H1 (cell line): ENCODE data around the gene GRM5. TPM values are rescaled to one million over a fixed set of nuclear protein-coding genes. Genes with fewer than 3 reads are reported as not detected.

Experiments used
- CTCF ChIA-PET: fragments of 300-600 bp; sonication (Branson Sonifier 250); formaldehyde crosslinking; loops from one replicate; lab custom pipeline; 2021; ENCODE audit not compliant: partially characterized antibody; lab: Charles Lee
- POLR2A ChIA-PET: fragments of 300-600 bp; sonication (Branson Sonifier 250); formaldehyde crosslinking; loops from one replicate; lab custom pipeline; 2021; ENCODE audit warnings: inconsistent platforms; ENCODE audit not compliant: partially characterized antibody; lab: Charles Lee
- DNase-seq, 2 experiments: peaks; one replicate each; pipeline versions ENCODE4 v3.0.0 to v3.0.0-alpha.2; 2010 to 2022; ENCODE audit warnings: low spot score in 2 of 2, low read depth in 1 of 2, mixed read lengths in 1 of 2
- FAIRE-seq: peaks from 2 replicates; lab custom pipeline; 2011; peaks lifted over from hg19 to GRCh38; lab: Jason Lieb, UNC
- H2AFZ ChIP-seq: 2 replicates; pipeline ENCODE4 v1.8.1; 2012; ENCODE audit warnings: low read length, inconsistent platforms
- H2AK5ac ChIP-seq: 2 replicates; pipeline ENCODE4 v1.6.1; 2013; ENCODE audit warnings: low read depth, low read length
- H2BK120ac ChIP-seq: replicated peaks from 2 replicates; pipeline ENCODE3; 2013; ENCODE audit warnings: low read depth, low read length, inconsistent platforms
- H2BK12ac ChIP-seq: 2 replicates; pipeline ENCODE4 v1.6.1; 2013; ENCODE audit warnings: low read depth, low read length
- H2BK15ac ChIP-seq: 2 replicates; pipeline ENCODE4 v1.6.1; 2013; ENCODE audit warnings: low read length
- H2BK20ac ChIP-seq: 2 replicates; pipeline ENCODE4 v1.6.1; 2013; ENCODE audit warnings: low read length
- H2BK5ac ChIP-seq: 2 replicates; pipeline ENCODE4 v1.6.1; 2013; ENCODE audit warnings: low read depth, low read length
- H3K14ac ChIP-seq: 2 replicates; pipeline ENCODE4 v1.6.1; 2013; ENCODE audit warnings: inconsistent platforms; ENCODE audit not compliant: insufficient read length
- H3K18ac ChIP-seq: 2 replicates; pipeline ENCODE4 v1.6.1; 2013; ENCODE audit warnings: low read length; ENCODE audit errors: extremely low read depth
- H3K23ac ChIP-seq: 2 replicates; pipeline ENCODE4 v1.6.1; 2013; ENCODE audit warnings: inconsistent platforms; ENCODE audit not compliant: insufficient read length
- H3K23me2 ChIP-seq: 2 replicates; pipeline ENCODE4 v1.6.1; 2013; ENCODE audit warnings: low read depth, low read length
- H3K27ac ChIP-seq: 2 replicates; pipeline ENCODE4 v1.6.1; 2011; ENCODE audit warnings: low read depth, low read length, inconsistent platforms
- H3K27me3 ChIP-seq, 4 experiments: replicated peaks in 1 of 4; 1 replicate in 1 of 4; 2 replicates in 3 of 4; pipeline versions ENCODE4 v1.6.1 to v1.8.1; 2011 to 2013; ENCODE audit warnings: low read length in 3 of 4, mild to moderate bottlenecking in 3 of 4, inconsistent platforms in 2 of 4, mixed read lengths in 2 of 4, moderate library complexity in 1 of 4; ENCODE audit not compliant: control insufficient read depth in 3 of 4, insufficient read depth in 3 of 4; ENCODE audit errors: extremely low read depth in 1 of 4
- H3K36me3 ChIP-seq, 4 experiments: 2 replicates each; pipeline versions ENCODE4 v1.6.1 to v1.8.1; 2011 to 2013; ENCODE audit warnings: mild to moderate bottlenecking in 4 of 4, low read length in 3 of 4, moderate library complexity in 2 of 4, control low read depth in 1 of 4, inconsistent platforms in 1 of 4; ENCODE audit not compliant: insufficient read depth in 4 of 4, control insufficient read depth in 2 of 4
- H3K4ac ChIP-seq: replicated peaks from 2 replicates; pipeline ENCODE3; 2013; ENCODE audit warnings: low read length, low read depth, mixed read lengths, inconsistent platforms; ENCODE audit not compliant: insufficient read length
- H3K4me1 ChIP-seq, 4 experiments: replicated peaks in 1 of 4; 1 replicate in 1 of 4; 2 replicates in 3 of 4; pipeline versions ENCODE4 v1.6.1 to v1.8.1; 2011 to 2013; ENCODE audit warnings: low read length in 3 of 4, inconsistent platforms in 2 of 4, mixed read lengths in 1 of 4; ENCODE audit not compliant: insufficient read depth in 4 of 4, control insufficient read depth in 3 of 4
- H3K4me2 ChIP-seq, 2 experiments: 2 replicates each; pipeline versions ENCODE4 v1.6.1 to v1.8.1; 2011 to 2013; ENCODE audit warnings: low read depth in 2 of 2, low read length in 2 of 2, control low read depth in 1 of 2, inconsistent platforms in 1 of 2, mild to moderate bottlenecking in 1 of 2; ENCODE audit not compliant: insufficient read depth in 1 of 2
- H3K4me3 ChIP-seq, 4 experiments: fragments of 200-600, 300-600 bp in 1 of 4; sonication (generic), shearing (Covaris generic), sonication (Bioruptor Twin) in 1 of 4; 2 replicates each; pipeline versions ENCODE4 v1.5.1 to v1.8.1; 2011 to 2016; ENCODE audit warnings: low read length in 4 of 4, low read depth in 3 of 4, control low read depth in 2 of 4, inconsistent platforms in 2 of 4, mild to moderate bottlenecking in 2 of 4, mixed read lengths in 1 of 4, moderate library complexity in 1 of 4; ENCODE audit not compliant: insufficient read depth in 2 of 4; ENCODE audit errors: extremely low read depth in 1 of 4
- H3K56ac ChIP-seq: replicated peaks from 2 replicates; pipeline ENCODE3; 2013; ENCODE audit warnings: low read depth, mild to moderate bottlenecking, mixed read lengths, low read length, inconsistent platforms; ENCODE audit not compliant: insufficient read length
- H3K79me1 ChIP-seq: 2 replicates; pipeline ENCODE4 v1.6.1; 2013; ENCODE audit warnings: low read depth, low read length, control low read depth
- H3K79me2 ChIP-seq, 2 experiments: 2 replicates each; pipeline versions ENCODE4 v1.6.1 to v1.8.1; 2012 to 2013; ENCODE audit warnings: low read length in 2 of 2, mild to moderate bottlenecking in 2 of 2, inconsistent platforms in 1 of 2; ENCODE audit not compliant: insufficient read depth in 2 of 2, control insufficient read depth in 1 of 2
- H3K9ac ChIP-seq, 4 experiments: replicated peaks in 1 of 4; 1 replicate in 1 of 4; 2 replicates in 3 of 4; pipeline versions ENCODE4 v1.6.1 to v1.8.1; 2011 to 2013; ENCODE audit warnings: low read depth in 3 of 4, low read length in 3 of 4, control low read depth in 2 of 4, mild to moderate bottlenecking in 2 of 4, moderate library complexity in 2 of 4, inconsistent platforms in 1 of 4; ENCODE audit errors: extremely low read depth in 1 of 4
- H3K9me3 ChIP-seq, 2 experiments: 2 replicates each; pipeline versions ENCODE4 v1.6.1 to v1.8.1; 2012 to 2013; ENCODE audit warnings: mild to moderate bottlenecking in 2 of 2, moderate library complexity in 2 of 2, control low read depth in 1 of 2, inconsistent platforms in 1 of 2, low read depth in 1 of 2, low read length in 1 of 2, mixed read lengths in 1 of 2; ENCODE audit not compliant: insufficient read depth in 2 of 2
- H4K20me1 ChIP-seq, 2 experiments: replicated peaks in 1 of 2; 2 replicates each; pipeline versions ENCODE3 to v1.8.1; 2011 to 2013; ENCODE audit warnings: inconsistent platforms in 2 of 2, low read length in 2 of 2, mild to moderate bottlenecking in 1 of 2; ENCODE audit not compliant: insufficient read depth in 2 of 2, control insufficient read depth in 1 of 2
- H4K5ac ChIP-seq: 2 replicates; pipeline ENCODE4 v1.6.1; 2013; ENCODE audit warnings: low read length, low read depth, mixed read lengths, inconsistent platforms; ENCODE audit not compliant: insufficient read length
- H4K8ac ChIP-seq: 2 replicates; pipeline ENCODE4 v1.8.0; 2013; ENCODE audit warnings: mild to moderate bottlenecking, moderate library complexity, low read length, inconsistent platforms; ENCODE audit not compliant: insufficient read depth; ENCODE audit errors: extremely low read depth
- H4K91ac ChIP-seq: replicated peaks from 2 replicates; pipeline ENCODE3; 2013; ENCODE audit warnings: low read length, mixed read lengths, inconsistent platforms; ENCODE audit not compliant: insufficient read length
- JUN ChIP-seq: IDR thresholded peaks from 2 replicates; pipeline ENCODE4 v1.6.1; 2011; ENCODE audit warnings: low read depth, mild to moderate bottlenecking, improper control_type of control experiment, low read length
- WGBS, 2 experiments: shearing (Covaris generic) in 1 of 2; methylation state at CpG; one replicate each; pipeline versions ENCODE4 v1.1.6 to v1.1.7; 2013 to 2015; ENCODE audit warnings: low lambda C conversion rate in 2 of 2, mixed read lengths in 2 of 2, inconsistent platforms in 1 of 2, low coverage in 1 of 2, missing lambda C conversion rate in 1 of 2; ENCODE audit not compliant: insufficient replicate concordance in 2 of 2, insufficient coverage in 1 of 2, insufficient read length in 1 of 2; ENCODE audit errors: extremely low coverage in 1 of 2, missing lambda C conversion rate in 1 of 2; 5-methylcytosine and 5-hydroxymethylcytosine counted together
- polyA plus RNA-seq, 7 experiments: library from polyadenylated mRNA; depleted of rRNA in 3 of 7; stranded (reverse) in 5 of 7; unstranded in 2 of 7; fragments of >200 nt in 5 of 7; fragments of 200-250 nt in 2 of 7; gene quantifications; 1 replicate in 5 of 7; 2 replicates in 1 of 7; 4 replicates in 1 of 7; pipeline versions ENCODE4 v1.2.1 to v1.2.3, GENCODE V29; 2011 to 2013; ENCODE audit warnings: missing spikeins in 2 of 7, mixed read lengths in 2 of 7
- total RNA-seq: library from RNA; stranded (reverse); fragmentation: NEBNext Ultra II Directional; extraction: Animal tissue kit (Norgen Biotek cat#: 25700); gene quantifications from 2 replicates; pipeline ENCODE4 v1.2.1, GENCODE V29; 2021

The GRM5 gene
- total and polyA plus RNA-seq, 2 of the 8 experiments (the other 6 are each of a cell fraction or from before 2014, with no cell fraction given) = 0.15 to 0.43 TPM

DNA sequence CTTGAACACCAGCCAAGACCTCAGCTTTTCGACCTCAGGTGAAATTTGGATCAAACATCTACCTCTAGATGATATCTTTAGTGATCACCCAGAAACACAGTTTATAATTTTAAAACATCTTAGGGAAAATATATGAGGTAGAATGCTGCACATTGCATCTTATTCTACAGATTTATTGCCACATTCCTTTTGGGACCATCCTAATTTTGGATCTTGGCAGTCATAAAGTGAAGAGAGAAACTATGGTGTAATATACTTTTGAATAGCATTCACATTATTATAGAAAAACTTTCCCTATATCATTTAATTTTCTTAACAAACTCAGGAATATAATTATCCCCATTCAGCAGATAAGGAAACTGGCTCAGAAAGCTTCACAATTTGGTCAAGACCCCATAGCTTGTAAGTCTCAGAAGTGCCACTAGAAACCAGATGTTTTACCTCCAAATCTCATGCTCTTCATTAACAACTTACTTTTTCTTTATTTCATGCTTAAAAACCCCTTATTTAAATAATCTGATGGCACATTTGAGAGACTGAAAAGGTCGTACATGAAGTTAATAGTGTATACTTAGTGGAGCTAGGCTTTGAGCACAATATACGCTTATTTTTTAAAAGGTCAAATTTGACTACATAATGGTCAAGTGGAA lies 529.0 kb downstream of the GRM5 start:
- H4K91ac ChIP-seq = no peak overlapping the region
- H3K23ac ChIP-seq = no peak overlapping the region
- H3K4ac ChIP-seq = no peak overlapping the region
- no peak overlapping the region for H3K14ac ChIP-seq
- H3K36me3 ChIP-seq = no peaks in the 10 kb centered on the region
- H2BK20ac ChIP-seq = no peak overlapping the region
- DNase-seq (no peak), FAIRE-seq (no peak)
- no peak overlapping the region for H4K8ac ChIP-seq
- no peak overlapping the region for H3K9ac ChIP-seq
- H3K4me3 ChIP-seq = no peak overlapping the region
- H3K79me2 ChIP-seq = no peaks in the 10 kb centered on the region
- no peak overlapping the region for H4K5ac ChIP-seq
- no peak overlapping the region for H3K56ac ChIP-seq
- no peak overlapping the region for H2AK5ac ChIP-seq
- H3K4me2 ChIP-seq = no peak overlapping the region
- no peaks in the 10 kb centered on the region for H3K23me2 ChIP-seq
- CTCF ChIA-PET = interaction anchor here (1.0 to 2.1 kb wide), 8 partner anchors 10 to 673 kb away, joined by 3 to 7 read pairs (median 4); no protein-coding TSS in a partner anchor
- no peak overlapping the region for H3K27ac ChIP-seq
- H3K9me3 ChIP-seq = no peaks in the 10 kb centered on the region
- H3K18ac ChIP-seq = no peak overlapping the region
- no peak overlapping the region for H2AFZ ChIP-seq
- H3K27me3 ChIP-seq = no peaks in the 10 kb centered on the region
- H3K79me1 ChIP-seq = no peaks in the 10 kb centered on the region
- POLR2A ChIA-PET = no interaction called here
- no peak overlapping the region for H2BK15ac ChIP-seq
- no peak overlapping the region for H2BK120ac ChIP-seq
- H3K4me1 ChIP-seq = no peaks in the 10 kb centered on the region
- WGBS, 2 experiments = 90% methylated on average over 3 of the region's 3 CpGs; no CpG with 5 or more reads in 1 of the 2 experiments
- H2BK5ac ChIP-seq = no peak overlapping the region
- TF ChIP-seq JUN = no peak
- no peak overlapping the region for H2BK12ac ChIP-seq
- no peaks in the 10 kb centered on the region for H4K20me1 ChIP-seq
